ENCODE results near the gene PHACTR3.

Gene PHACTR3

DNA sequence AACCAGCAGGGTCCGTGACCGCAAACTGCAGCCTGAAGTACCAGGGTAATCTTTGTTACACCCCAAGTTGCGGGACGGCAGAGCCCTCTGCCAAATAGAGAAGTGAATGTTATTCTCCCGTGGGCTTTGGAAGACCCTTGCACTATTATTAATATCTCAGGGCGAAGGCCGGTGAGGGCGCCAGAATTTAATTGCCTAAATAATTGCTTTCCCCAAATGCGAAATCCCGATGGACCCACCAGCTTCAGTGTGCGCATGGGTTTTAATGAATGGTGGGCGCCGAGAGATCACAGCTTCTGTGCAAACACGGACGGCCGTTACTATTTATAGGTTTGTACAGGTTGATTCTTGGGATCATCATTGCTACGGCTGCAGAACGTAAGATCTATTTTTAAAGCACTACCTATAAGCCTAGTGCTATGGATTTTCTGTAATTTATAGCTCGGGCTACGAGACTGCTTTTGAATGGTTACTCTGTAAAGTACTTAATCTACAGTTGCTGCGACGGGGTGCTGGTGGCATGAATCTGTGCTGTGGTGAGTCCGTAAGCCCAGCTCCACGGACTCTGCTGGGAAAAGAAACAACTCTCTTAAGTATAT is 15.2 kb upstream of the PHACTR3 start:
- DNase-seq (ENCODE audit: low read depth): no peak
- no peak overlapping the region for H3K4me3 ChIP-seq (ENCODE audit: low read depth, low read length)
- TF ChIP-seq CTCF (conservative IDR thresholded peaks at IDR 0.05; ENCODE audit: low read depth, low read length): no peak

GRCh38 chr20:59591061-59591460 is 13.3 kb upstream of the PHACTR3 start:
- no peak overlapping the region for H3K4me3 ChIP-seq (ENCODE audit: low read depth, low read length)
- TF ChIP-seq CTCF (conservative IDR thresholded peaks at IDR 0.05; ENCODE audit: low read depth, low read length): no peak
- no peak for DNase-seq (ENCODE audit: low read depth)

- TF ChIP-seq CTCF (conservative IDR thresholded peaks at IDR 0.05; ENCODE audit: low read depth, low read length): no peak
- no peak overlapping the region for H3K4me3 ChIP-seq (ENCODE audit: low read depth, low read length)
- no peak for DNase-seq (ENCODE audit: low read depth)
These were observed 7.7 kb upstream of the PHACTR3 start for GRCh38 chr20:59596690-59597089.

- DNase-seq (ENCODE audit: low read depth): no peak
These were observed 7.1 kb upstream of the PHACTR3 start for GRCh38 chr20:59597240-59597639.

GRCh38 chr20:59598625-59599310 is 5.6 kb upstream of the PHACTR3 start:
- TF ChIP-seq CTCF (conservative IDR thresholded peaks at IDR 0.05; ENCODE audit: low read depth, low read length): peak; percentile 62
- no peak overlapping the region for H3K4me3 ChIP-seq (ENCODE audit: low read depth, low read length)
- DNase-seq (ENCODE audit: low read depth): peak; percentile 15

More at GRCh38 chr20:59597240-59597639, 7.1 kb upstream of the PHACTR3 start:
- no peak for TF ChIP-seq CTCF (conservative IDR thresholded peaks at IDR 0.05; ENCODE audit: low read depth, low read length)
- no peak overlapping the region for H3K4me3 ChIP-seq (ENCODE audit: low read depth, low read length)

GRCh38 chr20:59599941-59600340 is 4.4 kb upstream of the PHACTR3 start:
- no peak for TF ChIP-seq CTCF (conservative IDR thresholded peaks at IDR 0.05; ENCODE audit: low read depth, low read length)
- H3K4me3 ChIP-seq (ENCODE audit: low read depth, low read length): no peak overlapping the region
- DNase-seq (ENCODE audit: low read depth): no peak

GRCh38 chr20:59600472-59600871 is 3.9 kb upstream of the PHACTR3 start:
- H3K4me3 ChIP-seq (ENCODE audit: low read depth, low read length): no peak overlapping the region
- no peak for DNase-seq (ENCODE audit: low read depth)
- no peak for TF ChIP-seq CTCF (conservative IDR thresholded peaks at IDR 0.05; ENCODE audit: low read depth, low read length)

Data from choroid plexus epithelial cell (primary cell).